ENCODE results near the gene EPB41L1.

Gene EPB41L1

GRCh38 chr20:36183155-36183944 lies 28.8 kb downstream of the EPB41L1 start:
- H3K9me3 Mint-ChIP-seq: no peaks in the 10 kb centered on the region
- DNase-seq: no peak
- H3K27ac Mint-ChIP-seq: no peak overlapping the region
- no peak for TF ChIP-seq CTCF (IDR thresholded peaks at IDR 0.05)
- no peak overlapping the region for H3K4me3 Mint-ChIP-seq
- H3K27me3 Mint-ChIP-seq (ENCODE audit: low read depth, poor library complexity): no peaks in the 10 kb centered on the region
- H3K4me1 Mint-ChIP-seq: no peaks in the 10 kb centered on the region
- H3K36me3 Mint-ChIP-seq (ENCODE audit: low read depth): no peaks in the 10 kb centered on the region

GRCh38 chr20:36184816-36185776 lies 30.6 kb downstream of the EPB41L1 start:
- DNase-seq: no peak
- Mint-ChIP-seq H3K36me3 (ENCODE audit: low read depth) (peaks cover 10% of the 10 kb centered on the region), H3K4me3 (no peak overlapping the region), H3K4me1 (no peaks in the 10 kb centered on the region), H3K9me3 (no peaks in the 10 kb centered on the region), H3K27ac (no peak overlapping the region), H3K27me3 (ENCODE audit: low read depth, poor library complexity) (no peaks in the 10 kb centered on the region)
- no peak for TF ChIP-seq CTCF (IDR thresholded peaks at IDR 0.05)

DNA sequence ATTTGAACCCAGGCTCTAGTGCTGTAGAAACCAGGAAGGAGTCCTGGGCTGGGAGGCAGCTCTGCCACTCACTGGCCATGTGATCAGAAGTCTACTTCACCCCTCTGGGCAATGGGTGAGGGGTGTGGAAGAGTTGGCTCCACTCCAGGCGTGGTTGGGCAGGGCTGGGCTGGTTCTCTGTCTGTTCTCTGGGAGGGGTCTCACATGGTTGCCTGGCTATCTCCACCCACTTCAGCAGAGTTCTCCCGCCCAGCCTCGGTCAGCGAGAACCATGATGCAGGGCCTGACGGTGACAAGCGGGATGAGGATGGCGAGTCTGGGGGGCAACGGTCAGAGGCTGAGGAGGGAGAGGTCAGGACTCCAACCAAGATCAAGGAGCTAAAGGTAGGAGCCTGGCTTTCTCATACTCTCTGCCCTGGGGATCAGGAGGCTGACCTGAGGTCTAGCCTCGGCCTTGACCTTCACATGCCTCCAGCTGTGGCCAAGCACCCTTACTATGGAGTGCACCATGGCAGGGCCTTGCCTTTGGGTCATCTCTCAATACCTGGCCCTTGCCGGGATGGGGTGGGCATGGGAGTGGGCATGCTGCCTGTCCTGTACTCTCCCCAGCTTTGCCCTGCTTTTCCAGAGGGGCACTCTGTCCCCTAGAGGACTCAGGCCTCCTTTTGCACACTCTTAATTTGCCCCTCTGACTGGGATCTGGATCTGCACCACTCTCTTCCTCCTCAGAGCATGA lies 39.6 kb downstream of the EPB41L1 start:
- Mint-ChIP-seq H3K4me1 (no peaks in the 10 kb centered on the region), H3K9me3 (no peaks in the 10 kb centered on the region), H3K4me3 (no peak overlapping the region), H3K27ac (no peak overlapping the region), H3K27me3 (ENCODE audit: low read depth, poor library complexity) (peaks cover 3% of the 10 kb centered on the region), H3K36me3 (ENCODE audit: low read depth) (peaks cover 6% of the 10 kb centered on the region)
- no peak for DNase-seq
- TF ChIP-seq CTCF (IDR thresholded peaks at IDR 0.05): no peak

- Mint-ChIP-seq H3K4me3 (no peak overlapping the region), H3K4me1 (no peaks in the 10 kb centered on the region), H3K27ac (no peak overlapping the region), H3K27me3 (ENCODE audit: low read depth, poor library complexity) (peaks cover 3% of the 10 kb centered on the region), H3K36me3 (ENCODE audit: low read depth) (no peaks in the 10 kb centered on the region), H3K9me3 (no peaks in the 10 kb centered on the region)
- no peak for TF ChIP-seq CTCF (IDR thresholded peaks at IDR 0.05)
- DNase-seq: no peak
Observed at GRCh38 chr20:36196676-36197075, 42.1 kb downstream of the EPB41L1 start.

DNA sequence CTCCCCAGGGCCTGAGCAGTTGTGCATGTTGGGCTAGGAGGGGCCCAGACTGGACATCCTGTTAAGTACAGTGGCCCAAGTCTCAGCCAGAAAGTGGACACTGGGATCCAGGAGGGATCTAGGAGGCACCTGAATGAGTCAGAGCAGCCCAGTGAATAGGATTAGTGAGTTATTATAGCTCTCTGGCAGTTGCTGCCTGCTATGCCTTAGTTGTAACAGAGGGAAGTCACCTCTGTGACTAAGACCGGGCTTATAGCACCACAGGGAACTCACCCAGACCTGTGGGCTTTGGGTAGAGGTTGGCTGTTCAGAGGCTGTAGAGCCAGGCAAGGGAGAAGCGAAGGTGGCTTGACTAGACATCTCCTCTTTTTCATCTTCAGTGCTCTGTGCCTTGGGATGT lies 42.7 kb downstream of the EPB41L1 start:
- no peak for TF ChIP-seq CTCF (IDR thresholded peaks at IDR 0.05)
- no peak for DNase-seq
- Mint-ChIP-seq H3K27ac (no peak overlapping the region), H3K9me3 (no peaks in the 10 kb centered on the region), H3K4me1 (no peaks in the 10 kb centered on the region), H3K36me3 (ENCODE audit: low read depth) (no peaks in the 10 kb centered on the region), H3K4me3 (no peak overlapping the region), H3K27me3 (ENCODE audit: low read depth, poor library complexity) (peaks cover 2% of the 10 kb centered on the region)

All from nephron progenitor cell (in vitro differentiated cells).